Activated CD8-positive, alpha-beta T cell treated with anti-CD3 and anti-CD28 coated beads for 36 hours (primary cell): ENCODE data around the gene ASTN2. TPM values are rescaled to one million over a fixed set of nuclear protein-coding genes. Genes with fewer than 3 reads are reported as not detected.

ENCODE experiments used
- ATAC-seq: fragments of 200-7000 bp; cut with Tn5 transposase; one replicate; pipeline ENCODE4 v1.10.0; 2021; ENCODE audit warnings: mild to moderate bottlenecking, moderate library complexity
- CTCF ChIA-PET: fragments of 350-600 bp; sonication (Branson Sonifier 250); formaldehyde crosslinking; loops from one replicate; lab custom pipeline; 2021; ENCODE audit warnings: antibody characterized with exemption; lab: Charles Lee
- POLR2A ChIA-PET: fragments of 350-600 bp; sonication (Branson Sonifier 250); formaldehyde crosslinking; loops from one replicate; lab custom pipeline; 2021; ENCODE audit warnings: antibody characterized with exemption; lab: Charles Lee
- DNase-seq: peaks from one replicate; pipeline ENCODE4 v3.0.0-alpha.2; 2020
- H3K27ac Mint-ChIP-seq: one replicate; pipeline ENCODE4 v1.8.0; 2021; ENCODE audit warnings: mild to moderate bottlenecking, mixed read lengths
- H3K27me3 Mint-ChIP-seq: one replicate; pipeline ENCODE4 v1.8.0; 2021; ENCODE audit warnings: mixed read lengths
- H3K36me3 Mint-ChIP-seq: one replicate; pipeline ENCODE4 v1.8.0; 2021; ENCODE audit warnings: low read depth, mixed read lengths
- H3K4me1 Mint-ChIP-seq: one replicate; pipeline ENCODE4 v1.8.0; 2021; ENCODE audit warnings: low read depth, mixed read lengths
- H3K4me3 Mint-ChIP-seq: one replicate; pipeline ENCODE4 v1.8.0; 2021; ENCODE audit warnings: mild to moderate bottlenecking, moderate library complexity, mixed read lengths
- H3K9me3 Mint-ChIP-seq: one replicate; pipeline ENCODE4 v1.8.0; 2021; ENCODE audit warnings: mixed read lengths
- intact Hi-C: fragments of 100-400 bp; cut with micrococcal nuclease; formaldehyde crosslinking; loops from one replicate; pipeline ENCODE4 v1.10.0; 2022
- total RNA-seq, 2 experiments: library from RNA; stranded (reverse); gene quantifications; one replicate each; pipeline ENCODE4 v1.2.3, GENCODE V29; 2021
- TF ChIP-seq, protein P1 (sequence below): fragments of 200-600 bp; IDR thresholded peaks from one replicate; pipeline ENCODE4 v1.8.0; 2022; ENCODE audit warnings: antibody characterized with exemption, mild to moderate bottlenecking

ASTN2 gene
- total RNA-seq, 2 experiments from 2014 or later = 5.2 to 5.7 TPM

DNA sequence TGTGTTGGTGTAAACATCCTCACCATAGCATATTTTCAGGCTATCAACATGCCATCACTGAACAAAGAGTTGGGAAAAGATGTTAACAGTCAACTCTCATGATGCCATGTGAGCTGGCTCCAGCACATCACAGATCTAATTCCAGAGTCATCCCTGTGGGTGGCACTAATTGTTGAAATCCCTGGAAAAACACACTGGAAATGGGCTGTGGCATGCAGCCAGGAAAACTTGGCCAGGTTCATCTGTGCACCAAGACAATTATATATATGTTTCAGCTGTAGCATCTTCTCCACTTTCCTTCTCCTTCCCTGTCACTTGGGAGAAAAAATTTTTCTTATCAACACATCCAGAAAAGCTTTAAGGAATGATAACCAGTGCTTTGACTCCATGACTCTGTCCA lies 414.0 kb downstream of the ASTN2 start:
- TF ChIP-seq, protein P1, sequence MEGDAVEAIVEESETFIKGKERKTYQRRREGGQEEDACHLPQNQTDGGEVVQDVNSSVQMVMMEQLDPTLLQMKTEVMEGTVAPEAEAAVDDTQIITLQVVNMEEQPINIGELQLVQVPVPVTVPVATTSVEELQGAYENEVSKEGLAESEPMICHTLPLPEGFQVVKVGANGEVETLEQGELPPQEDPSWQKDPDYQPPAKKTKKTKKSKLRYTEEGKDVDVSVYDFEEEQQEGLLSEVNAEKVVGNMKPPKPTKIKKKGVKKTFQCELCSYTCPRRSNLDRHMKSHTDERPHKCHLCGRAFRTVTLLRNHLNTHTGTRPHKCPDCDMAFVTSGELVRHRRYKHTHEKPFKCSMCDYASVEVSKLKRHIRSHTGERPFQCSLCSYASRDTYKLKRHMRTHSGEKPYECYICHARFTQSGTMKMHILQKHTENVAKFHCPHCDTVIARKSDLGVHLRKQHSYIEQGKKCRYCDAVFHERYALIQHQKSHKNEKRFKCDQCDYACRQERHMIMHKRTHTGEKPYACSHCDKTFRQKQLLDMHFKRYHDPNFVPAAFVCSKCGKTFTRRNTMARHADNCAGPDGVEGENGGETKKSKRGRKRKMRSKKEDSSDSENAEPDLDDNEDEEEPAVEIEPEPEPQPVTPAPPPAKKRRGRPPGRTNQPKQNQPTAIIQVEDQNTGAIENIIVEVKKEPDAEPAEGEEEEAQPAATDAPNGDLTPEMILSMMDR = no peak
- CTCF ChIA-PET = no interaction called here

DNA sequence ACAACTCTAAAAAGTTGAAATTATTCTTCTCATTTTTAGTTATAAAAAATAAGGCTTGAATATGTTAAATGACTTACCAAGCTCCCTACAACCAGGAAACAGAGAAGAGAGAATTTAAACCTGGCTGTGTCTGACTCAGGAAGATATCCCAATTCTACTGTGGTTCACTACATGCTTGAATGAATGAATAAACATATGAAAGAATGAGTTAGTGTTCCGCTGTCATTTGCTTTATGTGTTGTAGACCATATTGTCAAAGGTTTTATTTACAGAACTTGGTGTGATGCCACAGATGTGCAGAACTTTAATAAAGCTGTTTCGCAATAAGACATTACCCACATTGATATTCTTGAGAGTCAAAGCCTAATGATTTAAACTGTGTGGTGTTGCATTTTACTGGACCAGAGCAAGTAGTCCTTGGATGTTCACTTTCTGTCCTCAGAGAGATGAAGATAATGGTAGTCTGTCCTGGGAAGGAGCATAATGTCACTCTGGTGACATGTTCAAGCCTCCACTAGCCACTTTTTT lies 414.6 kb downstream of the ASTN2 start:
- no peaks in the 10 kb centered on the region for H3K9me3 Mint-ChIP-seq
- intact Hi-C loops = no loop called here
- no peak overlapping the region for H3K4me3 Mint-ChIP-seq
- TF ChIP-seq, protein P1 = no peak
- no peak overlapping the region for H3K27ac Mint-ChIP-seq
- no peaks in the 10 kb centered on the region for H3K4me1 Mint-ChIP-seq
- H3K27me3 Mint-ChIP-seq = no peaks in the 10 kb centered on the region
- ChIA-PET CTCF (no interaction called here), POLR2A (no interaction called here)
- DNase-seq (no peak), ATAC-seq (no peak)
- no peaks in the 10 kb centered on the region for H3K36me3 Mint-ChIP-seq

More for the DNA sequence above, 414.0 kb downstream of the ASTN2 start:
- ATAC-seq (no peak), DNase-seq (no peak)
- H3K9me3 Mint-ChIP-seq = no peaks in the 10 kb centered on the region
- no peak overlapping the region for H3K27ac Mint-ChIP-seq
- intact Hi-C loops = no loop called here
- H3K4me1 Mint-ChIP-seq = no peaks in the 10 kb centered on the region
- H3K27me3 Mint-ChIP-seq = no peaks in the 10 kb centered on the region
- no peaks in the 10 kb centered on the region for H3K36me3 Mint-ChIP-seq
- no peak overlapping the region for H3K4me3 Mint-ChIP-seq
- POLR2A ChIA-PET = no interaction called here

DNA sequence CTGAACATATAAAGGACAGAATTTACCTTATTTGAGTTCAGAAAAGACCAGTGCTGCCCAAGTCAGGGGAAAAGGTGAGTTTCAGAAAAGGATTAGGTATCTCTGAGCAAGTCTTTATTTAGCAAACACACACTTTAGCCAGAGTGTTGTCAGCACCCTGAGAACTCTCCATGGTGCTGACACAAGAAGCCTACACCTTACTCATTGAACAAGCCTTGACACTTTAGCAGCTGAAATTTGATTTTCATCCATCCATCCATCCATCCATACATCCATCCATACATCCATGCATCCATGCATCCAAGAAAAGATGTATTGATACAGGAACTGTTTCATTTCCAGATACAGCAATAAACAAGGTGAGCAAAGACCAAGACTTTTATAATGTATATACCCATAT lies 416.6 kb downstream of the ASTN2 start:
- intact Hi-C loops = no loop called here
- H3K9me3 Mint-ChIP-seq = no peaks in the 10 kb centered on the region
- H3K27me3 Mint-ChIP-seq = no peaks in the 10 kb centered on the region
- H3K4me3 Mint-ChIP-seq = no peak overlapping the region
- DNase-seq = no peak
- ChIA-PET POLR2A (no interaction called here), CTCF (no interaction called here)
- H3K36me3 Mint-ChIP-seq = no peaks in the 10 kb centered on the region
- ATAC-seq = no peak
- TF ChIP-seq, protein P1 = no peak
- H3K4me1 Mint-ChIP-seq = no peaks in the 10 kb centered on the region
- H3K27ac Mint-ChIP-seq = no peak overlapping the region

GRCh38 chr9:116992865-116993264 lies 422.0 kb downstream of the ASTN2 start:
- H3K9me3 Mint-ChIP-seq = no peaks in the 10 kb centered on the region
- no peaks in the 10 kb centered on the region for H3K4me1 Mint-ChIP-seq
- H3K4me3 Mint-ChIP-seq = no peak overlapping the region
- ATAC-seq (no peak), DNase-seq (no peak)
- TF ChIP-seq, protein P1 = no peak
- intact Hi-C loops = no loop called here
- ChIA-PET POLR2A (no interaction called here), CTCF (no interaction called here)
- H3K36me3 Mint-ChIP-seq = no peaks in the 10 kb centered on the region
- peaks cover 1% of the 10 kb centered on the region for H3K27me3 Mint-ChIP-seq
- H3K27ac Mint-ChIP-seq = no peak overlapping the region

GRCh38 chr9:116991051-116991450 lies 423.8 kb downstream of the ASTN2 start:
- H3K9me3 Mint-ChIP-seq = no peaks in the 10 kb centered on the region
- no peak overlapping the region for H3K4me3 Mint-ChIP-seq
- H3K27me3 Mint-ChIP-seq = peaks cover 1% of the 10 kb centered on the region
- H3K4me1 Mint-ChIP-seq = no peaks in the 10 kb centered on the region
- H3K27ac Mint-ChIP-seq = no peak overlapping the region
- ChIA-PET POLR2A (no interaction called here), CTCF (no interaction called here)
- H3K36me3 Mint-ChIP-seq = no peaks in the 10 kb centered on the region
- DNase-seq (no peak), ATAC-seq (no peak)
- TF ChIP-seq, protein P1 = no peak
- intact Hi-C loops = no loop called here
